GM10266 (cell line): ENCODE data around the gene DRC7.

ENCODE experiments used
- DNase-seq: peaks from one replicate; pipeline ENCODE4 v3.0.0; 2012; ENCODE audit errors: extremely low spot score
- CTCF ChIP-seq: IDR thresholded peaks from 2 replicates; pipeline ENCODE4 v1.5.1; 2012; ENCODE audit warnings: mild to moderate bottlenecking, low read depth; ENCODE audit not compliant: control insufficient read depth, insufficient read depth; ENCODE audit errors: missing control alignments

DRC7 gene

DNA sequence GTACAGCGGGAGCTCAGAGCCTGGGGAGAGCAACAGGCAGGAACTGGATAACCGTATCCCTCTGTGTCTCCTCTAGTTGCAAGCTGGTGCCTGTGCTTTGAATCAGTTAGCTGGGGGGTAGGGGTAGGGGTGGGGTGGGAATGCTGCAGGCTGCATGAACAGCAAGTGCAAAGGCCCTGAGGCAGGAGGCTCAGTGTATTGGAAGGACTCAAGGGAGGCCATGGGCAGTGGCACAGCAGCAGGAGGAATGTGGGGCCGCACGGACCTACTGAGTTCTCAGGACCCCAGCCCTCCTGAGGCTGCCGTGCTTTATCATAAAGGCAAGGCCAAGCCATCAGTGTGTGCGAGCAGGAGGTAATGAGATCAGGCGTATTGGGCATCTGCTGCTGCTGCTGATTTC is 44.2 kb downstream of the DRC7 start:
- DNase-seq, result no peak
- TF ChIP-seq CTCF, result no peak

DNA sequence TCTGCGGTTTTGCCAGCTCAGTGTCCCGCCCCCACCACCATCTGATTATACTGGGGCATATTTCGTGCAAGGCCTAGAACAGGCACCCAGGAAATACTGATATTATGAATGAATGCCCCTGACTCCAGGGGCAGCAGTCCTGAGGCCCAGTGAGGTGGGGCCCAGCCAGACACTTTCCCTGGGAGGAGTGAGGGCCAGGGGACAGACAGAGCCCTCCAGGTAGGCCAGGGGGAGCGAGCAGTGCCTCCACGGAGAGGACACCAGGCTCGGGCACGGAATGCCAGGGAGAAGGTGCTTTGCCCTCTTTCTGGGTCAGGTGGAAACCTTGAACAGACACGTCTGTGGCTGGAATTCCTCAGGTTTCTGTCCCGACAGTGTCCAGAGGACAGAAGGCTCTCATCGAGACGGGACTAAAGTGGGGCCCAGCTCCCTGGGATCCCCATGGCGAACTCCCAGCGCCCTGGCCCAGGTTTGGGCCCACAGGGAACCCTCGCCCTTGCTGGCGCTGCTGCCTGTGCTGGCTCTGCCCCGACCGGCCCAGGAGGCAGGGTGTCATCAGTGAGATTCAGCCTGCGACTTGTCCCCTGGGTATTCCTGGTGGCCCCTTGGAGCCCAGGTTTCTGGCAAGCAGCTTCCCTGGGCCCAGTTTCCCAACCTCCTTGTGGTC is 45.3 kb downstream of the DRC7 start:
- TF ChIP-seq CTCF, result no peak
- no peak for DNase-seq

GRCh38 chr16:57740423-57741071 is 45.9 kb downstream of the DRC7 start:
- TF ChIP-seq CTCF, result no peak
- DNase-seq, result no peak

- no peak for DNase-seq
- no peak for TF ChIP-seq CTCF
Observed at GRCh38 chr16:57741660-57742191, 47.1 kb downstream of the DRC7 start.

GRCh38 chr16:57742543-57742942 is 47.9 kb downstream of the DRC7 start:
- no peak for TF ChIP-seq CTCF
- no peak for DNase-seq

DNA sequence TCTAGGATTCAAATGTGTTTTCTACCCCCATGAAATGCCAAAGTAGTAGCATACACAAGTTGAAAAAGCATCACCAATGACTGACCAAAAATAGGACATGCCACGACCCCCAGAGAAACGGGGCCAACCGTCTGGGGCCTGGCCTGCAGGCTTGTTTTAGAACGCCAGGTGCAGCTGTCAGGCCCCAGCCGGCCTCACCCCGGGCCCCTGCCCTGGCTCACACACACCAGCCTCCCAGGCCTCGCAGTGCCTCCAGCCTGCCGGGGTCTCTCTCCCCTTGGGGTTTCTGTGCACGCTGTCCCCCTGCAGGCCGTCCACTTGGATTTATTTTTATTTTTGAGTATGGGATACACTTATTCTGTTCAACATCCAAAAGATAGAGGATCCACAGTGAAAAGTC is 48.9 kb downstream of the DRC7 start:
- DNase-seq, result no peak
- TF ChIP-seq CTCF, result no peak
